GM12891 (cell line): ENCODE measurements around the gene GEMIN7.

Source experiments
- PAX5 ChIP-seq: IDR thresholded peaks from 2 replicates; pipeline ENCODE4 v1.6.1; 2011; ENCODE audit warnings: low read length, moderate library complexity, mild to moderate bottlenecking; ENCODE audit not compliant: insufficient read depth, severe bottlenecking
- POLR2A ChIP-seq: IDR thresholded peaks from 2 replicates; pipeline ENCODE4 v1.6.1; 2011; ENCODE audit warnings: low read depth, low read length, control low read depth
- POLR2AphosphoS5 ChIP-seq: IDR thresholded peaks from 2 replicates; pipeline ENCODE4 v1.6.1; 2011; ENCODE audit warnings: low read depth, low read length, control low read depth
- SPI1 ChIP-seq: IDR thresholded peaks from 2 replicates; pipeline ENCODE4 v1.6.1; 2011; ENCODE audit warnings: low read depth, low read length, control low read depth
- TAF1 ChIP-seq: IDR thresholded peaks from 2 replicates; pipeline ENCODE4 v1.6.1; 2011; ENCODE audit warnings: low read depth, low read length, control low read depth

DNA sequence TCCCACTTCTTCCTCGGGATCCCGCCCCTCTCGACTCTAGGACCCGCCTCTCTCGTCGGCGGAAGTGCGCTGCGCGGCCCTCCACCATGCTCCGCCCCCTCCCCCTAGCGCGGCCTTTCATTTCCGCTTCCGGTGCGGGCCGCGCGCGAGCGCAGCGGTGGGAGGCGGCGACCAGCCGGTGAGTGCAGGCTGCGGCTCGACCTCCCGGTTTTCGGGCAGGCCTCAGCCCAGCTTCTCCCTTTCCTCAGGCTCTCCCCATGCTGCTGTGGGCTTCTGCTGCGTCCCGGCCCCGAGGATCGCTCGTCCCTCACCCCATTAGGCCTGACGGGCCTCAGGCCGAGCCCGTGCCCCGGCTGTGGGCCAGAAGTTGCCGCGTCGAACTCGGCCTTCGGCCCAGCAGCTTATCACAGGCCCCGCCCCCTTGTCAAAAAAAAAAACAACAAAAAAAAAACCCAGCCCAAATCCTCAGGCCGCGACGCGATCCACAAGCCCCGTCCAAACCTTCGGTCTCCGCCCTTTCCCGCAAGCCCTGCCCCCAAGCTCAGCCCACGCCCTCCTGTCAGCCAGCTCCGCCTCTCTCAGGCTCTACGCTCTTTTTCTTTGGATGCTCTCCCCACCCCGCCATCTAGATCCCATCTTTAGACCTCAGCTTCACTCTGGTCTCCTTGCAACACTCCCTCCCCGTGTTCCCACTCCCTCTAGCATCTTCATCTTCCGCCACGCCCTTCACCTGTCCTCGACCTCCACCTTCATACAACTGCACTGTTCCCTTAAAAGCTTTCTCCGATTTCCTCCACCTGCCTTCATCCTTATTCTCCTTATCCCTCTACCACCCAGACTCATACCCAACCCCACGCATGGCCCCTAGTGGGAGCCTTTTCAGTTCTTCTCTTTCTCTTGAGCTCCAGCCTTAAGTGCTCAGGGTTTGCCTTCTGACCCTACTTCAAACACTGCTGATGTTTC is 39.8 kb upstream of the GEMIN7 start, which contains the start of gene CLASRP:
- TF ChIP-seq TAF1 (peak; percentile 90), POLR2A (peak; percentile 87), POLR2AphosphoS5 (peak; percentile 98), PAX5 (no peak), SPI1 (peak; percentile 57)
